Measurements from ENCODE around the gene TLR10.
"Not testable (repeated sequence)": the region's sequence is repeated elsewhere in the genome, so short reads cannot be mapped to it uniquely, and the experiment has no call there.

TLR10 gene

DNA sequence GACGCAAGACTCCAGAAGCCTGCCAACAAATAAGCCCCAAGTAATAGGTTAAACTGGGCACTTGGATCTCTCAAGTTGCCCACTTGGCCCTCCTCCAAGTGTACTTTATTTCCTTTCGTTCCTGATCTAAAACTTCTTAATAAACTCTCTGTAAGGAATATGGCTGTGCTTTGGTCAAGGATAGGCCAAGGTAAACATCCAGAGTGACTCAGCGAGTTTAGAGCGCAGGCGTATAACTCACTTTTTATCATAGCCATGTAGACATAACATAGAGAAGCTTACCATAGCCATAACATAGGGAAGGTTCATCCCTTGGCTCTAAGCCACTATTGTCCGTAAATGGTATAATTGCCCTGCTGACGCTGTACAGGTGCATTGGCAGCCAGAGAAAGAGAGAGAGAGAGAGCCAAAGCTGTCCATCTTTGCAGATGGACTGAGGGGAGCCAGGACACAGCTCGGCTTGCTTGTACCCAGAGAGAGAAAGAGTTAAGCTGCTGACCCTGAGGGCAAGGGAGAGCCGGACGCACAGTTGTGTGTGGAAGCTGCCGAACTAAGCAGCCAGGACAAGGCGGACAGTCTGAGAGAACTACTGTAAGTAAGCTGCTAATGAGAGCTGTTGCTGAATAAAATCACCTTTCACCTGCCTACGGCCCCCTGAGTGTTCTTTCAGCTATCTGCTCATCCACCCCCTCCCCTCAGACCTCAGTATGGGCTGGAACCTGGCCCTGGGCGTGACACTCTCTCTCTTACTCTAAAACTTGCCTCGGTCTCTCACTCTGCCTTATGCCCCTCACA lies 20.0 kb upstream of the TLR10 start:
- no peak for DNase-seq (ENCODE audit: low read depth in 4 of 4, low spot score in 1 of 4)

DNA sequence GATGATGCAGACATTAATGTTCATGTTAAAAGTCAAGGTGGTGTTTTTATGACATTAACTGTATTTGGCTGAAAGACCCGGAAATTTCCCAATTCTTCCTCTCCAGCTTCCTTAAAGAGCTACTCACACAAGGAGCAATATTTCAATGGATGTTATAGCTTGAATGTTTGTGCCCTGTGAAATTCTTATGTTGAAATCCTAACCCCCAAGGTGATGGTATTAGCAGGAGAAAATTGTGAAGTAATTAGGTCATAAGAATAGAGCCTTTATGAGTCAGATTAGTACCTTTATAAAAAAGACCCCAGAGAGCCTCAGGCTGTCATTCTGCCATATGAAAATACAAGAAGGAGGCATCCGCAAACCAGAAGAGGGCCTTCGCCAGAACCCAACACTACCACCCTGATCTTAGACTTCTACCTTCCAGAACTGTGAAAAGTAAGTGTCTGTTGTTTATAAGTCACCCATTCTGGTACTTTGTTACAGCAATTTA lies 18.2 kb upstream of the TLR10 start:
- no peak for DNase-seq (ENCODE audit: low read depth in 4 of 4, low spot score in 1 of 4)

DNA sequence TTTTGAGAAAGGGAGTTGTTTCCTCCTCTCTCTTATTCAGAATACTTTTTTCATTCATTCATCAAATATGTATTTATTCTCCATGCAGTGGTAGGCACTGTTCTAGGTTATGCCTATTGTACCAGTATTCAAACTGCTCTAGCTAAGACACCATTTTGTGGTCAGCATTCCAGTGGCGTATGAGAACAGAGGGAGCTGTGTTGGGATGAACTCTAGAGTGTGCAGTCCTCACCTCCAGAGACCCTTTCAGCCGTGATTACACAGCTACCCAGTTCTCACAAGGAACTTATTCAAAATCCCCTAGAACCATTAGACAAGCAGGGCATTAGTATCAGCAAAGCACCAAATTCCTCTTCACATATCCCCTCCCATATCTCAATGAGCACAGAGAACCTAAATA lies 17.6 kb upstream of the TLR10 start:
- DNase-seq (ENCODE audit: low read depth in 4 of 4, low spot score in 1 of 4), result no peak

DNA sequence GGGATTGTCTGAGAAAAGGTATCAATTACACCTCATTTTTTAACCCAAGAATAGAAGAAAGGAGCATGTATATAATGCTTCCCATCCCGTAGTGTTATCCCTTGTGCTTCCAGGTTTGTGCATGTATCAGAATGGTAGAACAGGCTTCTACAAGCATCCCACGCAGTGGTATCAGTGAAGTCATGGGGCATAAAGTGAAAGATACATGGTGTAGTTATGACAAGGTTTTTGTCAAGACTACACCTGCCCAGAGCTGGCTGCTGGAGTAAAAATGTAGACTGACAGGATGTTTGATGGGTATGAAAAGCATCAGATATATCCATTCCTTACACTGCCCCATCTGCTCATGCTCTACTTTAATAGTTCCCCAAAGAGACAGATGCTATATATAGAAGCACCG lies 12.3 kb upstream of the TLR10 start:
- DNase-seq (ENCODE audit: low read depth in 4 of 4, low spot score in 1 of 4), result no peak

DNA sequence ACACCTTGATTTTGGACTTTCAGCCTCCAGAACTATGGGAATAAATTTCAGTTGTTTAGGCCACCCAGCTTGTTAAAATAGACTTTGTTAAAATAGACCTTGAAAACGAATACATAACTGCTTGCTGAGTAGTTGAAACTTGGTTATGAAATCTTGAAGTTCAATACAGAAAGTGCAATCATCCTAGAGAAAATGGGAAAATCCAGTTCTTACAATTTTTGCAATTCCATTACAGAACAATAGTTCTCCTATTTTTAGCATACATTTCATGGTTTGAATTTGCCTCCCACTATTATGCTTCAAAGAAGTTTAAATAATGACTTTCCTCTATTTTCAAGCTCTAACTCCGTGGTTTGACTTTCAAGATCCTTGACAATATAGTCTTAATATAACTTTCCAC lies 11.3 kb upstream of the TLR10 start:
- no peak for DNase-seq (ENCODE audit: low read depth in 4 of 4, low spot score in 1 of 4)

DNA sequence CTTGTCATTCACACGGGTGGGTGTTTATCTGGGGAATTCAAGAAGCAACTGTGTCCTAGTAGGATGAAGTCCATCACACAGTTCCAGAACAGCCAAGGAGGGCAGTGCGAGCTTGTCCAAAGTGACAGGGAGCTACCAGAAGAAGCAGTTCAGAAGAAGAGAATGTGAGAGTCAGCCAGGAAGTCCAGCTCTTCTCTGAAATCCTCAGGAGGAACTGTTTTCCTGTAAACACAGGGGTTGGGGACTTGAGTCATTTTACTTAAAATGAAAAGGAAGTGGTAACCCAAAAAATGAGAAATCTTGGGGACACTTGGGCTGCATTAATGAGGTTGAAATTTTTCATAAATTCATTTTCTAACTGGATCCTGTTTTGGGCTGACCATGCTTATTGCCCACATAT lies 8.2 kb upstream of the TLR10 start:
- DNase-seq (ENCODE audit: low read depth in 4 of 4, low spot score in 1 of 4), result no peak

DNA sequence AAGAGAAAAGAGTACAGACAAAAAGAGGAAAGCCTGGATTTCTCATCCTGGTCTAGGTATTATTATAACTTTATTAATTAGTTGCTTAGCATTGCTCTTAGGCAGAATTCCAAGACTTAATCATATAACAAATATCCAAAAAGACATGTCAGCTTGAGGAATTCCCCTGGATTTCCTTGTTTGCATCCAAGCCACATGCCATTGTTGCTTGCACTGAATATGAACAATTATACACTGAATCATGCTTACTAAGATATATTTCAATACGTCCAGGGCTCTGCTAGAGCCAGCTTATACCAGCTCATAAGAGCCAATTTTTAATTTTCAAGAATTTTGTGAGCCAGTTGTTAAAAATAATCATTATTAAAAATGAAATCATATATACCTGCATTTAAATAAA lies 5.5 kb upstream of the TLR10 start:
- no peak for DNase-seq (ENCODE audit: low read depth in 4 of 4, low spot score in 1 of 4)

DNA sequence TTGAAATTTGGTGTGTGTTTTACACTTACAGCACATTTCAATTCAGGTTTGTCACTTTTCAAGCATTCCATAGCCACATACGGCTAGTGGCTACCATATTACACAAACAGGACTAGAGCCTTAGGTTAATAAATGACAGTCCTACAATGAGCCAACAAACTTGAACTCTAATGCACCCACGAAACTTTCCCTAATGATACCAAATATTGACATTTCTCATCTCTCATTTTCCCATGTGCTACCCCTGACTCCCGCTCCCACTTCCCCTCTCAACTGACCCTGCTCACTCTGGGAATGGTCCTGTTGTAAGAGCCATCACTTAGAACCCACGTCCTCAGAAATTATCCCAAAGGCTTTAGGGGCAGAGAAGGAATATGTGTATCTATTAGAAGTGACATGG lies 4.9 kb upstream of the TLR10 start:
- DNase-seq (ENCODE audit: low read depth in 4 of 4, low spot score in 1 of 4), result no peak

DNA sequence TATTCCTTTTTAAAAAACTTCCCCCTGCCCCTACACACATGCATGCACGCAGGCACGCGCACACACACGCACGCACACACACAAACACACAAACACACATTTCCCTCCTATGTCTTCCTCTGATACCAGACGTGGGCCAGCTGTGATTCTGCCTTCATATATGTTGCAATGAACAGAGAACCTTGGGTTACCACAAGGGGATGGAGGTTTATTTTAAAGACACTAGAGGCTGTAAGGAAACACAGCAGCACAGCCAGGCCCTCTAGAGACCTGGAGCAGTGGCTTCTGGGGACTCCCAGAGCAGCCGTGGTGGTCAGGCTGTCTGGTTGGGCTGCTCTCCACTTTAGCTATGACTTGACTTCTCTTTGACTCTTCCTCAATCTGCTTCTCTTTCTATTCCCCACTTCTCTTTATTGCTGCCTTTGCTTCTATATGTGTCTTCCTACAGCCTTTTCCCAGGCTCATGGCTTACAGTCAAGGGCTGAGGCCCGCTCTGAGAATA lies 3.2 kb upstream of the TLR10 start:
- no peak for DNase-seq (ENCODE audit: low read depth in 4 of 4, low spot score in 1 of 4)

DNA sequence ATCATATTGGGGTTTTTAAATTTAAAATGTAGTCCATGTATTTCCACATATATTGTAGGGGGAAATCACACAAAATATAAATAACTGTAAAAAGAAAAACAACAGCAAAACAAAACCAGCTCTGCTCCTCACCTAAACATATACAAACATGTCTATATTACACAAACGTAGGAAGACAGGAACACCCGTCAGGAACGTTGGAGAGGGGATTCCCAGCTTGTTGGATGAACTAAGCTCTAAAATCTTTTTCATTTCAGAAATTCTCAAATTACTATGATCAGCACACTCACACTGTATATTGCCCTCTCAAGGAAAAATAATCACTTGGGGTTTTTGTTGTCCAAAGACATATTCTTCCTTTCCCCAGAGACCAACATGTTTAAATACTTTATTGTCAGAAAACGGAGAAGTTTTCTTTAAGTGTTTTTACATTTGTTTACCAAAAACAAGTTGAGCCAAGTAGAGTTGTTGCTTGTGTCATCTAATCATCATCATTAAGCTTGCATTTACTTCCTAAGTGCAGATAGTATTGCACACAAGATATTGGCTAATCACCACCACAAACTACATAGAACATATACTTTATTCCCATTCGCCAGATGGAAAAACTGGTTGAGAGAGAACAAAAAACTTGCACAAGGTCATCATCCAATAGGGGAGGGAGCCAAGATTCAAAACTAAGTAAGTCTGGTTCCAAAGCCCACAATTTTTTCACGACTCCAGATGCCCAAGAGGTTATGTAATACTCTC lies 2.4 kb upstream of the TLR10 start:
- DNase-seq (ENCODE audit: low read depth in 4 of 4, low spot score in 1 of 4), result no peak

DNA sequence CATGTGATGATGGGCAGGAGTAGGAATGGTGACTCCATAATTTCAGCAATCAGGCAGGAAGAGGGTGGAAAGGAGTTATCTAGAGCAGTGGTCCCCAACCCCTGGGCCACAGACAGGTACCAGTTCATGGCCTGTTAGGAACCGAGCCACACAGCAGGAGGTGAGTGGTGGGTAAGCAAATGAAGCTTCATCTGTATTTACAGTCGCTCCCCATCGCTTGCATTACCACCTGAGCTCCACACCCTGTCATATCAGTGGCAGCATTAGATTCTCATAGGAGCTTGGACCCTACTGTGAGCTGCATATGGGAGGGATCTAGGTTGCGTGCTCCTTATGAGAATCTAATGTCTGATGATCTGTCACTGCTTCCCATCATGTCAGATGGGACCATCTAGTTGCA lies 1.4 kb upstream of the TLR10 start:
- no peak for DNase-seq (ENCODE audit: low read depth in 4 of 4, low spot score in 1 of 4)

DNA sequence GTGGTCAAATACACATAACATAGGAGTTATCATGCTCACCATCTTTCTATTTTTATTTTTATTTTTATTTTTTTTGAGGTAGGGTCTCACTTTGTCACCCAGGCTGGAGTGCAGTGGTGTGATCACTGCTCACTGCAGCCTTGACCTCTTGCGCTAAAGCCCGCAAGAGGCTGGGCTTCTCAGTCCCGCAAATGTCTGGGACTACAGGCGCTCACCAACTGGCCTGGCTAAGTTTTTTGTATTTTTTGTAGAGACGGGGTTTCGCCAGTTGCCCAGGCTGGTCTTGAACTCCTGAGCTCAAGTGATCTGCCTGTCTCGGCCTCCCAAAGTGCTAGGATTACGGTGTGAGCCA lies 295 bp upstream of the TLR10 start:
- no peak for DNase-seq (ENCODE audit: low read depth in 4 of 4, low spot score in 1 of 4)

DNA sequence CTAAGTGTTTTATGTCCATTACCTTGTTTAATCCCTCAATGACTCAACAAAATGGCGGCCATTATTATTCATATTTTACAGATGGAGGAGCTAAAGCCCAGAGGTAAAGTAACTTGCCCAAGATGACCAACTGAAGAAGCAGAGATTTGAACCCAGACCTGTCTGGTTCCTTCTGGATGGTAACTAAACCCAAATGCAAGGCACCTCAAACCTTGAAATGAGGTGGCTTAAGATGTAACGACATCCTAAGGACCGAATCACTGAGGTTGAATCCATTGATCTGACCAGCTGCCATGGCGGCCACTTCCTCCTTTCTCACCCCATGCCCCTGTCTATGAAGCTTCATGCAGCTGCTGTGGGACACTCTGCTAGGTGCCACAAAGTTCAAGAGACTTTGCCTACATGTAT lies 932 bp downstream of the TLR10 start:
- DNase-seq (ENCODE audit: low read depth in 4 of 4, low spot score in 1 of 4), result no peak

DNA sequence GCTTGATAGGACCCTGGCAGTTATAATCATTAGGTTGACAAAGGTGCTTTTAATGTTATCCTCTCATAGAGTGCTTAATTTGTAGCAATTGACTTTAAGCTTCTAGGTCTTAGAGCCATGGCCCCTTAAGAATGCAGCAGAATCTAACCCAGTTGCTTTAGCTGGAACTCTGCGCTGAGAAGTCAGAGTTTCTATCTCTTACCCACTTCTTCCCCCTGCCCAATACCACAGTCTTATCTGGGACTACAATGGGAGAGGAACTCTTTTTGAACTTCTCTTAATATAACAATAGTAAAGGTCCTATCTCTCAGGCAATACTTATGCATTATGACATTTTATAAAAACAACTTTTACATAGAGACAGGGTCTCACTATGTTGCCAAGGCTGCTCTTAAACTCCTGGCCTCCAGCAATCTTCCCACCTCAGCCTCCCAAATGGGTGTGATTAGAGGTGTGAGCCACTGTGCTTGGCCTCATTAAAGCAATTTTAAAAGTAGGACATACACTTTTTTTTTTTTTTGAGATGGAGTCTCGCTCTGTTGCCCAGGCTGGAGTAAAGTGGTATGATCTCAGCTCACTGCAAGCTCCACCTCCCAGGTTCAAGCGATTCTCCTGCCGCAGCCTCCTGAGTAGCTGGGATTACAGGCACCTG lies 1.8 kb downstream of the TLR10 start:
- DNase-seq (ENCODE audit: low read depth in 4 of 4, low spot score in 1 of 4), result no peak

DNA sequence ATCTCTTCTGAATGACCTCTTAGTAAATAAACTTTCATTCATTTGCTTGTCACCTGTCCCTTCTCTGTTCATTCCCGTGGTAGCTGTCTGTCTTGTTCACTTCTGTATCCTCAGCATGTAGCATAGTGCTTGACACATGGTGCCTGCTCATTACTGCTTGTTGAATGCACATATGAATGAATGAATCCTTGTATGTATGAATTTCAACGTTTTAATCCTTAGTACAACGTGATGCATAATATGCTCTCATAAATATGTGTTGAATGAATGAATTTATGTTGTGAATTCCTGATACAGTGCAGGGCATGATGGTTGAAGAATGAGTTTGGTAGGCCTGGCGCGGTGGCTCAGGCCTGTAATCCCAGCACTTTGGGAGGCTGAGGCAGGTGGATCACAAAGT lies 3.0 kb downstream of the TLR10 start:
- no peak for DNase-seq (ENCODE audit: low read depth in 4 of 4, low spot score in 1 of 4)

DNA sequence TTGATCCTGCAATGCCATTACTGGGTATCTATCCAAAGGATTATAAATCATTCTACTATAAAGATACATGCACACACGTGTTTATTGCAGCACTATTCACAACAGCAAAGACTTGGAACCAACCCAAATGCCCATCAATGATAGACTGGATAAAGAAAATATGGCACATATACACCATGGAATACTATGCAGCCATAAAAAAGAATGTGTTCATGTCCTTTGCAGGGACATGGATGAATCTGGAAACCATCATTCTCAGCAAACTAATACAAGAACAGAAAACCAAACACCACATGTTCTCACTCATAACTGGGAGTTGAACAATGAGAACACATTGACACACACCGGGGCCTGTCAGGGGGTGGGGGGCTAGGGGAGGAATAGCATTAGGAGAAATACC lies 4.9 kb downstream of the TLR10 start:
- not testable (repeated sequence) for DNase-seq (ENCODE audit: low read depth in 4 of 4, low spot score in 1 of 4)

DNA sequence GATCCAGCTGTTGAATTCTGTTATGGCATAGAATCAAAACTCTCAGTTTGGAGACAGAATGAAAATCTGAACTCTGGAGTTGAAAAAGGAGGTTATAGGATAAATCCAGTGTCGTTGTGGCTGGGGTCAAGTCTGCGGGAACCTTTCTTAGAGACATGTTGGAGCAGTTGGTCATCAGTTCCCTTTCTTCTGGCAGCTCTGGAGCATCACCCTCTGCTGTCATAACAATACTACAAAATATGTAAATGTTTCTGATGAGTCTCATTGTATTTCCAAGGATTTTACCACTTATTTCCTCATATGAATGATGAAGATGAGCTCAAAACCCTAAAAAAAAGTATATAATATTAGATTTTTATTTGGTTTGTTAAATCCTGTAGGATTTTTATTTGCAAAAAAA lies 7.5 kb downstream of the TLR10 start:
- DNase-seq (ENCODE audit: low read depth in 4 of 4, low spot score in 1 of 4), result no peak

DNA sequence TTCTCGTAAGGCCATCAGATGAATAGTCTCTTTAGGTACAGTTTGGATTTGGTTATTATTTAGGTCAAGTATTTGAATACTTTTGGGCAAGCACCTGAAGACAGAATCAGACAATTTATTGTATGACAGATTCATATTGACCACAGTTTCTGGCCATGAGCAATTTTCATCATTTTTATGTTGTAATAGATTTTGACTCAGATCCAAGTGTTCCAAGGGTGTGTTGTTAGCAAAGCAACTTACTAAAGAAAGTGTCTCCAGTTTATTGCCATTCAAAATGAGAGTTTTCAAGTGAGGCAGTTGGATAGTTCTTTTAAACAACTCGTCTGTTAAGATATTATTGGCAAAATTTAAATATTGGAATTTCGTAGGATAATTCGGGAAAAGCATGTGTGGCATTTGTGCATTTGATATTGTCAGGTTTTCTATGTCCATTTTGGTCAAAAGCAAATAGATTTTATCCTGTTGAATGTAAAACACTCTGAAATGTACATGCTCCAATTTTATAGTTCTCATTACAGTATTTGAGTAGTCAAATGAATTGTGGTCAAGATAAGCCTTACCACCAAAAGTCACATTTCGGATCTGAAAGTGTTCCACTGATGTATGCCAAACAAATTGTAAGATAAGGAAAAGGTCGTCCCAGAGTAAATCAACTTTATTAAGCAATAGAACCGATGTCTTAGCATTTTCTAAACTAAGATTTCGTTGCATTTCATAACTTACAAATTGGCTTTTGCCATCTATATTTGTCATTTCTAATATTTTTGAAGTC lies 8.4 kb downstream of the TLR10 start:
- DNase-seq (ENCODE audit: low read depth in 4 of 4, low spot score in 1 of 4), result no peak

DNA sequence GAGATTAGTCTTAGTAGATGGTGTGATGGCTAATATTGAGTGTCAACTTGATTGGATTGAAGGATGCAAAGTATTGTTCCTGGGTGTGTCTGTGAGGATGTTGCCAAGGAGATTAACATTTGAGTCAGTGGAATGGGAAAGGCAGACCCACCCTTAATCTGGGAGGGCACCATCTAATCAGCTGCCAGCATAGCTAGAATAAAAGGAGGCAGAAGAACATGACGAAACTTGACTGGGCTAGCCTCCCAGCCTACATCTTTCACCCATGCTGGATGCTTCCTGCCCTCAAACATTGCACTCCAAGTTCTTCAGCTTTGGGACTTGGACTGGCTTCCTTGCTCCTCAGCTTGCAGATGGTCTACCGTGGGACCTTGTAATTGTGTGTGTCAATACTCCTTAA lies 12.5 kb downstream of the TLR10 start:
- DNase-seq (ENCODE audit: low read depth in 4 of 4, low spot score in 1 of 4), result not testable (repeated sequence)

DNA sequence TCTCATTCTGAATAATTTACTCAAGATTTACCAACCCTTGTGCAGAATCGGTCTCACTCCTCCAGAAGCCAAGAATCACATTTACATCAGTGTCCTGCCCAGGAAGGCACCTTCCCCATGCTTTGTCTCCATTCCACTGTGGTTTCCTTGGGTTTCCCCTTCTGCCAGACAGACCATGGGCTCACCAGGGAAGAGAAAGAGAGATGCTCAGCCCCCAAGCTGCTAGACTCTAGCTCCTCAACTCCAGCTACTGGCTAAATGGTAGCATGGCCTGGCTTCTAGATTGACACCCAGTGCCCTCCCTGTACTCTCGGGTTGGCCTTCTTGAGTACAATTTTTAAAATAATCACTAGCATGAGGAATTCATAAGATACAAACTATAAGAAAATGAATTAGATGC lies 12.9 kb downstream of the TLR10 start:
- DNase-seq (ENCODE audit: low read depth in 4 of 4, low spot score in 1 of 4), result no peak

DNA sequence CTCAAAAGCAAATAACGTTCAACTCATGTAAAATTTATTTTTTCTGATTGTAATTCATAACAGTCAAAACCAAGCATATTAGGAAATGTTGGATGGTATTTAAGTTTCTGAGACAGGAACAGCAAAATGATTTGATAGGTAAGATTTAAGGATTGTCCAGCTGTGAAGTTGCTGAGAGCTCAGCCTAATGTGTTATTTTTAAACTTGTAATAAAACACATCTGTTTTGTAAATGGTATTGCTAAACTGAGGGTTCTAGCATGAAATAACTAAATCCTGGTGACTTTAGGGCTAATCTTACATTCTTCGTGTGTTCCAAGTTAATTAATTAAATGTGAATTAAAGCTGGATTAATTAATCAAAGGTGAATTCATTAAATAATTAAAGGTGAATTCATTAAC lies 13.3 kb downstream of the TLR10 start:
- no peak for DNase-seq (ENCODE audit: low read depth in 4 of 4, low spot score in 1 of 4)

All from stimulated activated CD4-positive, alpha-beta T cell treated with anti-CD3 and anti-CD28 coated beads, Interleukin-1b, Interleukin-23, amount 100 ng/mL, for 24 hours (primary cell).